Thyroid gland (tissue), 4 donors: ENCODE data around the gene SUCLG1. TPM values are rescaled to one million over a fixed set of nuclear protein-coding genes. Genes with fewer than 3 reads are reported as not detected.

Experiments
- DNase-seq, 2 donors: peaks; one replicate each; pipeline ENCODE4 v3.0.0-alpha.2; 2019
- H3K27ac ChIP-seq, 3 donors: fragments of 200-600 bp; sonication (generic); 1 replicate in 2 of 3; 2 replicates in 1 of 3; pipeline ENCODE4 v1.5.1; 2016 to 2019; ENCODE audit warnings: mild to moderate bottlenecking in 1 of 3, moderate library complexity in 1 of 3
- H3K27me3 ChIP-seq: fragments of 200-600 bp; sonication (generic); one replicate; pipeline ENCODE4 v1.5.1; 2019
- H3K36me3 ChIP-seq, 2 donors: fragments of 200-600 bp; sonication (generic); one replicate each; pipeline ENCODE4 v1.5.1; 2016 to 2019
- H3K4me1 ChIP-seq, 2 donors: fragments of 200-600 bp; sonication (generic); one replicate each; pipeline ENCODE4 v1.5.1; 2017 to 2019
- H3K4me3 ChIP-seq, 3 donors: fragments of 200-600 bp; sonication (generic); replicated peaks in 1 of 3; 1 replicate in 2 of 3; 2 replicates in 1 of 3; pipeline ENCODE4 v1.5.1; 2016; ENCODE audit warnings: mild to moderate bottlenecking in 1 of 3
- H3K9me3 ChIP-seq: fragments of 200-600 bp; sonication (generic); one replicate; pipeline ENCODE4 v1.5.1; 2017
- CTCF ChIP-seq, 6 experiments: fragments of 200-600 bp in 3 of 6; fragments of 450-650 bp in 3 of 6; sonication (generic) in 3 of 6; IDR thresholded peaks; one replicate each; pipeline ENCODE4 v1.5.1; 2016 to 2019; ENCODE audit warnings: antibody characterized with exemption in 6 of 6, mild to moderate bottlenecking in 2 of 6, inconsistent platforms in 1 of 6, moderate library complexity in 1 of 6
- POLR2A ChIP-seq, 2 donors: fragments of 450-650 bp; IDR thresholded peaks; one replicate each; pipeline ENCODE4 v1.6.1; 2017; ENCODE audit warnings: antibody characterized with exemption in 2 of 2, mild to moderate bottlenecking in 2 of 2, moderate library complexity in 1 of 2
- WGBS, 2 donors: methylation state at CpG; one replicate each; pipeline ENCODE4 v1.1.5; 2017; 5-methylcytosine and 5-hydroxymethylcytosine counted together
- intact Hi-C: fragments of 100-400 bp; cut with DNase I; formaldehyde crosslinking; loops from one replicate; pipeline ENCODE4 v1.15.1; 2023
- total RNA-seq, 4 donors: library from RNA; depleted of rRNA; stranded (reverse); fragments of >200 nt; gene quantifications; one replicate each; pipeline ENCODE4 v1.2.3, GENCODE V29; 2016

SUCLG1 gene
- total RNA-seq, 4 donors from 2014 or later: 109 to 169 (median 139) TPM

- intact Hi-C loops: no loop called here
- H3K9me3 ChIP-seq: no peaks in the 10 kb centered on the region
- WGBS, 2 donors: 55 to 61% methylated on average over 2 of the region's 2 CpGs
- H3K4me1 ChIP-seq: peaks cover 19 to 31% of the 10 kb centered on the region in 2 donors
- no peaks in the 10 kb centered on the region for H3K36me3 ChIP-seq
- no peak for TF ChIP-seq POLR2A (IDR thresholded peaks at IDR 0.05)
- H3K4me3 ChIP-seq: no peak overlapping the region
- no peak for DNase-seq
- peak overlapping the region in 1 of 3 donors; percentile 90 for H3K27ac ChIP-seq
- H3K27me3 ChIP-seq: no peaks in the 10 kb centered on the region
These were observed 1.4 kb downstream of the SUCLG1 start for GRCh38 chr2:84457686-84458085.

- TF ChIP-seq CTCF (IDR thresholded peaks at IDR 0.05): no peak
- no peak for TF ChIP-seq POLR2A (IDR thresholded peaks at IDR 0.05)
- DNase-seq: no peak
- no peaks in the 10 kb centered on the region for H3K27me3 ChIP-seq
- no peaks in the 10 kb centered on the region for H3K36me3 ChIP-seq
- peaks cover 25 to 37% of the 10 kb centered on the region in 2 donors for H3K4me1 ChIP-seq
- no peaks in the 10 kb centered on the region for H3K9me3 ChIP-seq
- H3K27ac ChIP-seq: no peak overlapping the region
- WGBS, 2 donors: 79 to 81% methylated on average over 4 of the region's 4 CpGs
- H3K4me3 ChIP-seq: no peak overlapping the region
- intact Hi-C loops: no loop called here
These were observed 2.9 kb downstream of the SUCLG1 start for GRCh38 chr2:84456156-84456555.

- TF ChIP-seq POLR2A (IDR thresholded peaks at IDR 0.05): no peak
- no peak for TF ChIP-seq CTCF (IDR thresholded peaks at IDR 0.05)
- DNase-seq: no peak
- no peak overlapping the region for H3K27ac ChIP-seq
- no peaks in the 10 kb centered on the region for H3K36me3 ChIP-seq
- H3K9me3 ChIP-seq: no peaks in the 10 kb centered on the region
- peaks cover 36 to 44% of the 10 kb centered on the region in 2 donors for H3K4me1 ChIP-seq
- intact Hi-C loops: no loop called here
- H3K4me3 ChIP-seq: no peak overlapping the region
- 95 to 100% methylated on average over 2 of the region's 2 CpGs for WGBS, 2 donors
- no peaks in the 10 kb centered on the region for H3K27me3 ChIP-seq
These were observed 4.5 kb downstream of the SUCLG1 start for GRCh38 chr2:84454581-84454980.

GRCh38 chr2:84452624-84453023 is 6.5 kb downstream of the SUCLG1 start:
- H3K36me3 ChIP-seq: no peaks in the 10 kb centered on the region
- H3K4me1 ChIP-seq: peaks cover 29 to 36% of the 10 kb centered on the region in 2 donors
- intact Hi-C loops: no loop called here
- H3K27ac ChIP-seq: no peak overlapping the region
- DNase-seq: no peak
- H3K27me3 ChIP-seq: no peaks in the 10 kb centered on the region
- TF ChIP-seq POLR2A (IDR thresholded peaks at IDR 0.05): no peak
- no peak for TF ChIP-seq CTCF (IDR thresholded peaks at IDR 0.05)
- no peaks in the 10 kb centered on the region for H3K9me3 ChIP-seq
- H3K4me3 ChIP-seq: no peak overlapping the region
- WGBS, 2 donors: 91 to 96% methylated on average over 3 of the region's 3 CpGs

- H3K27ac ChIP-seq: no peak overlapping the region
- intact Hi-C loops: no loop called here
- H3K27me3 ChIP-seq: no peaks in the 10 kb centered on the region
- peaks cover 22 to 26% of the 10 kb centered on the region in 2 donors for H3K4me1 ChIP-seq
- no peak for DNase-seq
- no peak overlapping the region for H3K4me3 ChIP-seq
- 86 to 88% methylated on average over 2 of the region's 2 CpGs for WGBS, 2 donors
- no peaks in the 10 kb centered on the region for H3K36me3 ChIP-seq
- TF ChIP-seq POLR2A (IDR thresholded peaks at IDR 0.05) (no peak), CTCF (IDR thresholded peaks at IDR 0.05) (no peak)
- no peaks in the 10 kb centered on the region for H3K9me3 ChIP-seq
These were observed 7.5 kb downstream of the SUCLG1 start for GRCh38 chr2:84451579-84451978.
